D721Med (cell line): ENCODE data around the gene SNRPF.

Experiments used
- DNase-seq: peaks from one replicate; pipeline ENCODE4 v3.0.0; 2011; ENCODE audit warnings: low spot score; ENCODE audit not compliant: insufficient read length
- FAIRE-seq: peaks from 2 replicates; lab custom pipeline; 2011; peaks lifted over from hg19 to GRCh38; lab: Jason Lieb, UNC
- CTCF ChIP-seq: IDR thresholded peaks from 2 replicates; pipeline ENCODE4 v1.5.1; 2012; ENCODE audit warnings: mild to moderate bottlenecking, control low read depth; ENCODE audit not compliant: insufficient read depth; ENCODE audit errors: missing control alignments

Gene SNRPF

GRCh38 chr12:95829395-95829794, 29.4 kb upstream of the SNRPF start:
- no peak for FAIRE-seq
- DNase-seq: no peak
- no peak for TF ChIP-seq CTCF

- no peak for TF ChIP-seq CTCF
- DNase-seq (no peak), FAIRE-seq (no peak)
Measured at GRCh38 chr12:95830335-95831089, 28.2 kb upstream of the SNRPF start.

GRCh38 chr12:95834572-95834971, 24.2 kb upstream of the SNRPF start:
- no peak for FAIRE-seq
- DNase-seq: no peak
- no peak for TF ChIP-seq CTCF

- TF ChIP-seq CTCF: no peak
- DNase-seq (no peak), FAIRE-seq (peak; percentile 66)
Measured at GRCh38 chr12:95836185-95836609, 22.6 kb upstream of the SNRPF start.

GRCh38 chr12:95836630-95837239, 22.0 kb upstream of the SNRPF start:
- no peak for TF ChIP-seq CTCF
- FAIRE-seq (no peak), DNase-seq (no peak)

GRCh38 chr12:95837240-95838038, 21.3 kb upstream of the SNRPF start:
- TF ChIP-seq CTCF: no peak
- DNase-seq (no peak), FAIRE-seq (no peak)
